GM18526 (cell line): Measurements from ENCODE around the gene DGKG.

Experiments
- POLR2A ChIP-seq: IDR thresholded peaks from 3 replicates; pipeline ENCODE4 v1.6.1; 2011; ENCODE audit not compliant: insufficient read length; ENCODE audit errors: extremely low read depth

DGKG gene

DNA sequence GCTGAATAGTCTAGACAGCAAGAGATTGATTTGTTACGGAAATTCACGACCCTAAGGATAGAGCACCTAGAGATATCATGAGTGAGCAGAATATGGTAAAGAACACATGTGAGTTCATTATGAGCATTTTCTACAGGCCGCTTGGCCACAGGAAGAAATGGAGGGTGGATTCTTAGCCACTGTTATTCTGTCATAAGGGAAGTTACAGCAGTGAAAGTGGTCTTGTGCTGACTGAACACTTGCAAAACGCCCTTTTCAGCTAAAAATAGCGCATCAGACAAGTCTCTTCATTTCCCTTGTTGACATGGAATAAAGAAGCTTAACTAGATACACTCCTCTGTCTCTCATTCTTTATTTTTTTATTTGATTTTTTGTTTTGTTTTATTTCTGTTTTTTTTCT is 19.8 kb downstream of the DGKG start:
- no peak for TF ChIP-seq POLR2A

DNA sequence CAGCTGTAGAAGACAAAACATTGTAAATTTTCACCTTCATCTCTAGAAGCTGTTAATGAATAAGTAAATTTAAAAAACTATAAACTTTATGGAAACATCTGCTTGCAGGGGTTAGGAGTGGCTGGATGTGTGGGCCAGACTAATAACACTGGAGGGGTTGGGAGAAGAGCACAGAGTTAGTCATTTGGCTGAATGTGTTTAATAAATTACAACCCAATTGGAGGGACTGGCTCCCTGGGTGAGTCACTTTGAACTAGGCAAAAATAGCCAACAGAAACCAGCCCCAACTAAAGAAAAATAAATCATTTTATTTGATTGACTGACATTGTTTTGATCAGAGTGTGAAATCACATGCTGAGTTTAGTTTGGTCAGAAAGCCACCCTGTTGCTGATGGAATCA is 21.8 kb downstream of the DGKG start:
- no peak for TF ChIP-seq POLR2A

DNA sequence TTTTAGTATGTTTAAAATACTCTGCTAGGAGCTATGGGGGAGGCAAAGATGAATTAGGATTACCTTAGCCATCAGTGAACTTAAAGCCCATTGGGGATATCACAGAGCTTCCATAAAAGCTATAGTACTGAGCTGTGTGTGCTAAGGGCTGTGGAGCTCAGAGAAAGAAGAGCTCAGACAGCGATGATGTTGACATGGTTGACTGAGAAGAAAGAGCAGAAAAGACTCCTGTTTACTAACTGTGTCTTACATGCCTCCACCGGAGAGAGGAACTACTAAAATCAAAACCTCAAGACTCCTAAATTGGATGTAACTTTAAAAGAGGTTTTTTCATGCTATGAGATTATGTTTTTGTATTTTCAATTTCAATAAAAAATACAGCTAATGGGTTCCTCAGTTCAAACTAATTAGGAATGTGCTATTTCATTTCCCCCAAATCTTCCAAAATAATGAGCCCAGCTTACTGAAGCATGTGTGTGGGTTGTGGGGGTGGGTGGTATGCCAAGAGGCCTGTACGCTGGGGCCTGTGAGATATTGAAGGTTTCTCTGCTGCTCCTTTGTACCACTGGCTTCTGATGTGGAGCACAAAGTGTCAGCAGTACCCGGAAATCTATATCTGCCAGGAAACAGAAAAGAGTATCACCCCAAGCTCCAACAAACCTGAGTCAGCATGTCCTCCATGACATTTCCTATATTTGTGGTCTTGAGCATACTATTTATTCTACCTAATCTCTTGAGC is 22.7 kb downstream of the DGKG start:
- TF ChIP-seq POLR2A: no peak

DNA sequence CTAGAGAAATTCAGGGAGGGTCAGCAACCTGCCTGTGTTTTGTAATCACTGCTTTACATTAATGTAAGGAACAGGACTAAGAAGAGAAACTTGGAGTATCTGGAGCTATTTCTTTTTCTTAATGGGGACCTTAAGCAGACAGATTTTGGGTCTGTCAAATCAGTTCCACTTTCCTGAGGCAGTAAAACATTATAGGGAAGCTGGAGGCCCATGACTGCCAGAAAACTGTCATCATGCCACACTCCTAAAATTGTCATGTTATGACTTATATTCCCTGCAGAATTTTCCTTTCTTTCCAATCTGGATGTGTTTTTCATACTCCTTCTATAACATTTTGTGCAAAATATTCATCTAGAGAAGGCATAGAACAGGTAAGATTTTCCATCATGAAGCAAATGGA is 28.8 kb downstream of the DGKG start:
- no peak for TF ChIP-seq POLR2A

DNA sequence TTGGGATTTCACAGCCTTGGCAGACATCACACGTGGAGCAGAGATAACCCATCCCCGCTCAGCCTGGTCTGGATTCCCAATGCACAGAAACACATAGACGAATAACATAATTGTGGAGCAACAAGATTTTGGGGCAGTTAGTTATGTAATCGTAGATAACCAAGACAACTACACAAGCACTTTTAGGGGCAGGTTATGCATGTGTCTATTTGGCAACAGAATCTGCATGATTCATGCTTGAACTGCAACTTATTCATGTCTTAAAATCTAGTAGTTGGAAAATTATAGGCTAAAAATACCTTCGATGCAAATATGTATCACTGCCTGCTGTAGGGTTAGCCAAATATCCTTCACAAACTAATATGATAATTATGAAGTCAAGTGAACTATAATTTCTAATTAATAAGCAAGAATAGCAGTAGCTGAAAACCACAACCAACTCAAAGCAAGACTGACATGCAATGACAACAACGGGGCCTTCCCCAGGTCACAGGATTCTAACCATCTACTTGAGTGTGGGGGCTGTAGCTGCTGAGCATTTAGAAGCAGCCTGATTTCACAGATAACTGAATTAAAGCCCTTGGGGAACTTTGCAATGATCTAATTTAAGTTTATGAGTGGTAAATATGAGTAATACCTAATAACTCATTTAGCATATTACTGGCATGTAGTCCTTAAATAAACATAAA is 31.1 kb downstream of the DGKG start:
- TF ChIP-seq POLR2A: no peak

DNA sequence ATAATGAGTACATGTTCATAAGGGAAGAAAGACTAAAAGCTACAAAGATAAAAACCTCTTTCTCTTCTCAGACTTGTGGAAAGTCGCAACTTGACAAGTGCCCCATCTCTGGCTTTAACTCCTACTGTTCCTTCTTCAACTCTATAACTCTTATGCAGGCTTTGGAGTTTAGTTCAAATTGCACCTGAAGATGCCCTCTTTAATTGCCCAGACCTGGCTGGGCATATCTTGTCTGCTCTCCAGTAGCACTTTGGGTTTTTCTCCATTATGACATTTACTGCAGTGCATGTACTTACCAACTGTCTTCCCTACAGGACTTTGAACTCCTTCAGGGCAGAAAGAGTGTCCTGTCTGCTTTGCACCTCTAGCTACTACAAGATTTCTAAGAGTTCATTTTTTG is 32.4 kb downstream of the DGKG start:
- no peak for TF ChIP-seq POLR2A

DNA sequence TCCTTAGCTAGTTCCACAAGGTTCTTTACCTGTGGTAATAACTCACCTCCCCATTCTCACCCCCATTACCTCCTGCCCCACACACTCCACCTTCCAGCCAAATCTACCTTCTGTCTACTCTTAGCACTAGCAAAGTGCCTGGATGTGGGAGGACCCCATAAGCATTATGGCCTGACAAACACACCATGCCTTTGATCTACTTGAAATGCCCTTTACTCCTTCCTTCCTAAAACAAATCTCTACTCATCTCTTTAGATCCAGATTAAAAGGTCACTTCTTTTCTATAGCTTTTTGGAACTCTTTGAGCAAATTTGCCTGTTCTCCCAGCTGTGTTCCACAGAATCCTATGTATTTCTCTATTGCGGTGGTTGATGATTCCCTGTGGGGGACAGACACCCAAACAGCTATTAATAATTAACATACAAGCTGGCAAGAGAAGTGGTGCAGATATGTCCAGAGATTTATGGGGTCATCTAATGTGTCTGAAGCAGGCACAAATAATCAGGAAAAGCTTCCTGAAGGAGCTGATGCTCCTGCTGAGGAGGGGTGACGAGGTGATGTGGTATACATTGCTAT is 34.0 kb downstream of the DGKG start:
- TF ChIP-seq POLR2A: no peak

DNA sequence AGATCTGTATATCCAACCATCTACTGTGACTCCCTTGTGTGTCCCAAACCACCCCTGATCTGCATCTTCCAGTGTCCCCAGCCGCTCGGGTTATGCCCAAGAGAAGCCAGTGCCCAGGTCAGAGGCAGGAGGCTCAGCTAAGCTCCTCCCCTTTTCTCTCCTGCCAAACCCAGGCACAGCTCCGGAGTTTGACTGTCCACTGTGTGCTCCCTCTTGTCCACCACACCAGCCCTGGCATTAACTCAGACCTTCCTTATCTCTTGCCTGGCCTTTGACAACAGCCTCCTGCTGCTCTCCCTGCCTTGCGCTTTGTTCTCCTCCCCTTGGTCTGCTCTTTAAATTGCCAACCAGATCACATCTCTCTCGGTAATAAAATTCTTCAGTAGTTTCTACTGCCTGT is 39.3 kb downstream of the DGKG start:
- TF ChIP-seq POLR2A: no peak

DNA sequence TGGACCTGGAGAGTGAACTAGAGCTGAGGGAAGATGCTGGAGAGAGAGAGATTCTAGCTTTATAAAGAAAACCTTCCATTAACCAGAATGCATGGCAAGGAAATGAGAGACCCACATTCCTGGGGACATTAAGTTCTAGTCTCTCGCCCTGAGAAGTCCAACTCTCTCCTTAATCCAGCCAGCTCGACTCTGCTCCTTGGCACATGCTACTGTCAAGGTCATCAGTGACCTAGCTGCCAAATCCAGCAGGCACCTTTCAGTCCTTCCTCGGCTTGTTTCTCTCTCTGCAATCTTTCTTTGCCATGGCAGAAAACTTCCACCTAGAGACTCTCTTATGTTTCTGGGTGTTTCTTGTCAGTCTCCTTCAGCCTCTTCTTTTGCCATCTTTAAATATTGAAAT is 40.3 kb downstream of the DGKG start:
- TF ChIP-seq POLR2A: no peak

DNA sequence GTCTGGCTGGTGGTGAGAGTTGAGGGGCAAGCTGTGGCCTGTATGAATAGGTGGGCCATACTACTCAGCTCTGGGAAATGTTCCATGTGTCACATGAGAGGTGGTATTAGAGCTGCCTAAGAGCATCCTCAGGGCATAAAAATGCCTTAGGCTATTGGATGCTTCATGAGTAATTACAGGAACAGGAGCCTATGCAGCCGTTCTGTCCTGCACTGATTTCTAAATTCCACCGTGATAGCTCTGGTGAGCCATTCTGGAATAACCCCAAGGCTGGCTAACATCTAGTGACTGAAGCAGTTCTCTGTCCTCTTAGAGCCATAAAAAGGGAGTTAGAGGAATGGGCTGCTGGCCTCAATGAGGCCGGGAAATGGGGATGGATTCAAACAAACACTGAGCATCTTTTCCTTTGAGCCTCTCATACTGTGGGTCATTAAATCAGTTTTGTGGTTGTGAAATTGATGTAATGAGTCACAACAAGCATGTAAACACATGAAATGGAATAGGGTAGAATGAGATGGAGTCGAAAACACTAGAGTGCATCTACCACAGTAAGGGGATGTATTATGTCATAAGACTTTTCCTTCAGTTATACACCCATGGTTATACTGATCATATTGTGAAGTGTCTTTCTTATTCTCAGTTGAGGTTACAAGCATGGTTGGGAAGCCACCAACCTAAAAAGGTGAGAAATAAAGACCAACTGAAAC is 41.0 kb downstream of the DGKG start:
- TF ChIP-seq POLR2A: no peak

DNA sequence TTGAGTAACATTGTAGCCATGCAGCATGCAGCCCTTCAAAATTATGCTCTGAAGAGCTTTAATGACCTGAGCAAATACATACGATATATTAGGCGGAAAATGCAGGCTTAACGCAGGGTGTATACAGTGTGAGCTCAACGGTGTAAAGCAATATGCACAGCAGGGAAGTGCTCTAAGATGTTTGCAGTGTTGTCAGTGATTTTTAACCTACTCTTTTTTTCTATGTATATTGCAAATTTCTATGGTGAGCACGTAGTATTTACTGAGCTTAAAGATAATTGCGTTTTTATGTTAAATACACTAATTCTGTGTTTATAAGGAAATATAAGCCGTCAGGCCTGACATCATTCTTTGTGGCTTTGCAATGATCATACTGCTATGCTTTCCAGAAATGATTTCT is 42.1 kb downstream of the DGKG start:
- TF ChIP-seq POLR2A: no peak

DNA sequence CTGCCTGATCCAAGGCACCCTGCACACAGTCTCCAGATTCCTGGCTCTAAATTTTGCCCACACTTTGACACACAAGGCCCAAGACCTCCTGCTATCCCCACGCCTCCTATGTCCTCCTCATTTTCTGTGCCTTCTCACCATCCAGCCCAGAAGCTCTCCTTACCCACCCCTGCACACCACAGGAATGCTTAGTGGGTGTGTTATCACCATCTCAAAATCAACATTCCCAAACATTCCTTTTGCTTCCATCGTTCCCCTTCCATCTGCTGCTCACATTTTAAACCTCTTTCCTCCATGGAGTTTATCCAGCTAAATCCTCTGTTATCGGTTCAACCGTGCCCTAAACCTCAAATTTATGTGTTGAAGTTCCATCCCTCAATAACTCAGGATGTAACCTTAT is 43.9 kb downstream of the DGKG start:
- TF ChIP-seq POLR2A: no peak

DNA sequence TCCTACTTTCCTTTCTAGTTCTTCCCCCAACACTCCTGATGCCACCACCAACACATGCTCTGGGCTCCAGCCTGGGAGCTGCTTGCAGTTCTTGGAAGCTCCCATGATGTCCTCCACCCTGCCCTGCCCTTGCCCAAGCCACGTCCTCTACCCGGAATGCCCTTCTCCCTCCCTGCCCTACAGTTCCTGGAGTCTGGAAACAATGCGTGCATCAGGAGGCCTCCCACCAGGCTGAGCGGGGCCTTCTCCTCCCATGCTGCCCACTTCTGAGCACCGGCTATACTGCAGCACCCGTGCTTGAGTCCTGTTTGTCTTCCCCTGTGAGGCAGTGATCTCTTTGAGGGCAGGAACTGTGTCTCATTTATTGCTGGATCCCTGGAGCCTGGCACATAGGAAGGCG is 44.6 kb downstream of the DGKG start:
- TF ChIP-seq POLR2A: no peak

DNA sequence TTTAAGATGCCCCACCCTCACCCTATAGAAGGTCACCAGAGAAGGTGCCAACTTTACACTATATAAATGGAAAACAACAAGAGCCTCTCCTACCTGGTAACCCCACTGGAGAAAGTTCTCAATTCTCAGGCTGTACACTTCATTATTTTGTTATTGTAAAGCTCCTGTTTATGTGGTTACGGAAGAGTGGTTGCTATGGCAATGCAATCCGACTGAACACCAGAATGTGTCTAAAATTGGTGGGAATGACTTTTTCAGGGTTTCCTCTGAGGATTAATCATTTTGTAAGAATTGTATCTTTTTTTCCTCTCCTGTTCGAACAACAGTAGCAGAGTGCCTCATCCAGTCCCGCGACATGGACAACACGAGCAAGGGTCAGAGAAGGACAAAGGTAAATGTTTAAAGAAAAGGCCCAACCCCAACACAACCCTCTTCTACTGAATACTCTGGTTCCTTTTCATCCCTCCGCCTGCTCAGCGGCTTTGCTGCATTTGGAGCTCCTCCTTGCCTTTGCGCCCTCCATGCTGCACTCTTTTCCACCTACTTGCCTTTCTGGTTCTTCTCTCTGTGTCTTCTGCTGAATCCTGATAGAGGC is 45.3 kb downstream of the DGKG start:
- no peak for TF ChIP-seq POLR2A

DNA sequence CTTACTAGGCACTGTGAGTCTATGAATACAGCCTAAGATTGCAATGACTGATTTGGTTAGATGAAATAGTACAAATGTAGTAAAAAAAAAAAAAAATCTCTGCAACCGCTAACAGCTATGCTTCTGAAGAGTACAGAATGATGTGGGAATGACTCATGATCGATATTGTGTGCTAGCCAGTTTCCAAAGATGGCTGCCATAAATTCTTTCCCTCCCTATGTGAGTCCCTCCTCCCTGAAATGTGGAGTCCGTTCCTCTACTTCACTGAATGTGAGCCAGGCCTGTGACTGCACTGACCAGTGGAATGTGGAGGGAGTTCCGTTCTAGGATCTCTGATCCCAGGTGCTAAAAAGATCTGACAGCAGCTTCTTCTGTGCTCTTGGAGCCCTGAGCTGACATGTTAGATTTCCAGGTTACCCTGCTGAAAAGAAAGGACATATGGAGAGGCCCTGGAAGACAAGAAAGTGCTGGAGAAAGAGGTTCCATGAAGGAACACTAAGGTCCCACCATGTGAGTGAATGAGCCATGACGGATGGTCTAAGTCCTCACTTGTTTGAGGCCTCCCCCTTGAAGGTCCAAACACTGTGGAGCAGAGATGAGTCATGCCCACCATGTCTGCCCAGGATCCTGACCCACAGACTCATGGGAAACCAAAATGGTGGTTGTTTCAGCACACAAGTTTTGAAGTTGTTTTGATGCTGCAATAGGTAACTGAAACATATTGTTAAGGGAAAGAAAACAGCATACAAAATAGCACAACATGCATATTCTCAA is 46.3 kb downstream of the DGKG start:
- TF ChIP-seq POLR2A: no peak
